Ureter (tissue), 1 donor: Measurements from ENCODE around the gene TUT4. TPM values are rescaled to one million over a fixed set of nuclear protein-coding genes. Genes with fewer than 3 reads are reported as not detected.
A peak's percentile ranks its signal among the peaks of the same experiment; 100 is the strongest.

Experiments used
- DNase-seq: peaks from one replicate; pipeline ENCODE4 v3.0.0-alpha.2; 2020; ENCODE audit warnings: low spot score
- total RNA-seq: library from RNA; stranded (reverse); gene quantifications from one replicate; pipeline ENCODE4 v1.2.4, GENCODE V29; 2023
- donor health status: DM: yes; HTN: yes; CAD: no.

TUT4 gene
- total RNA-seq, 1 donor from 2014 or later, result 69.3 TPM

DNA sequence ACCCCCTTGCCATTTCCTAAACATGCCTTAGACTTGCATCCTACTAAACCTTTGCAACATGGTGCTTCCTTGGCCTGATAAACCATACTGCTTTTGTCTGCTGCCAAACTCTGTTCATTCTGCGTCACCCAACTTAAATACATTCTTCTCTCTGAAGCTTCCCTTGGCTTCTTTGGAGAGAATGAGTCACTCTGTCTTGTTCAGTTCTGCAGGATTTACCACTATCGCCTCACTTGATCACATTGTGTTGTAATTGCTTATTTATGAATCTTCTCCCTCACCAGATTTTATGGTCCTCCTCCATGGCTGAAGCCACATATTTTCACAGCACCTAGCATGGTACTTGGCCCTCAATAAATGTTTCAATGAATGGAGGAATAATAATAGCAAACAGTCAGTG, 21.7 kb upstream of the TUT4 start:
- DNase-seq, result no peak

DNA sequence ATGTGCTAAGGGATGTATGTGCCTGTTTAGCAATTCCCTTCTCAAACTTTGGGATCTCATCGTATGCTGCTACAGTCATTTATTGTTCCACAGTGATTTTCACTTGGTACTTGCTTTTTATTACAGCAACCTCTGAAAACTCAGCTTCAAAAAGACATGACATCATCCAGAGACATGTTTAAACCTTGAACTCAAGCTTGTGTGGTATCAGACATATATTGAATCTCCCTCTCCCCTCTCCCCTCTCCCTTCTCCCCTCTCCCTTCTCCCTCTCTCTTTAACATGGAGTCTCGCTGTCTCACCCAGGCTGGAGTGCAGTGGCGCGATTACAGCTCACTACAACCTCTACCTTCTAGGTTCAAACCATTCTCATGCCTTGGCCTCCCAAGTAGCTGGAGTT, 19.5 kb upstream of the TUT4 start:
- DNase-seq, result no peak

DNA sequence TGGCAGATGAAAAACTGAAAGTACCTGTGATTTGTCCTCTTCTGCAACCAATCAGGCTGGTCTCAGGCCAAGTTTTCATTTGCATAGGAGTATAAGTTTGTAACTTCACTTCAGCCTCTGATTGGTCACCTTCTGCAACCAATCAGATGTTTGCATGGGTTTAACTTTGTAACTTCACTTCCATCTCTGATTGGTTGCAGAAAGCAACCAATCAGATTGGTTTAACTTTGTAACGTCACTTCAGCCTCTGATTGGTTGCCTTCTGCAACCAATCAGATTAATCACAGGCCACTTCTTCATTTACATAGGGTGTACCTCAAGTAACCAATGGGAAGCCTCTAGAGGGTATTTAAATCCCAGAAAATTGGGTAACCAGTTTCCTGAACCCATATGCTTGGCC, 18.9 kb upstream of the TUT4 start:
- DNase-seq, result no peak

DNA sequence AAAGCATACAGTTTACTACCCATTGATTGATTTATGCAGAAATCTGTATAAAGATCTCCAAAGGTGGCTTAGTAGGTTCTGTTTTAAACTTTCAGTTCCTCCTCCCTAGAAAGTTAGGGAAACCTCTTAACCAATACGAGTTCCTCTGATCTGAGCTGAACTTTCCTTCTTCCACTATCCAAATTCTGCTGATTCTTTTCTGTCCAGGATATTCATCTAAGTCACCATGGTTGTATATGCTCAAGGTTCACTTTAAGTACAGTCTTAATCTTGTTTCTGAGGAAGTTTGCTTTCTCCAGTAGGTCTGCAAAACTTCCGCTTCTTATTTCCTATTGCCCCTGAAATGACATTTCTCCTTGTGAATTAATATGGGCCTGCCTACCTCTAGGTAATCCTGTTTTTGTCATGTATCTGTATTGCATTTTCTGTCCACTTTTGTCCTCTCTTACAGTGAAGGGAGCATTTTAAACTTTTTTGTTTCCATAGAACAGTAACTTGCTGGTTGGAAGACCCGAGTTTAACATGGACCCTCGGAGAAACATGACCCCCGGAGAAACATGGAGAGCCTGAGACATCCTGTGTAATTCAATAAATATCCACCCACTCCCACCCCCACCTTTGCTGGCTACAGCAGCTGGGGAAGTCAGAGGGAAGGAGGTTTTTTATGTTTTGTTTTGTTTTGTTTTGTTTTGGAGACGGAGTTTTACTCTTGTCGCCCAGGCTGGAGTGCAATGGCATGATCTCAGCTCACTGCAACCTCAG, 16.7 kb upstream of the TUT4 start:
- DNase-seq, result no peak

DNA sequence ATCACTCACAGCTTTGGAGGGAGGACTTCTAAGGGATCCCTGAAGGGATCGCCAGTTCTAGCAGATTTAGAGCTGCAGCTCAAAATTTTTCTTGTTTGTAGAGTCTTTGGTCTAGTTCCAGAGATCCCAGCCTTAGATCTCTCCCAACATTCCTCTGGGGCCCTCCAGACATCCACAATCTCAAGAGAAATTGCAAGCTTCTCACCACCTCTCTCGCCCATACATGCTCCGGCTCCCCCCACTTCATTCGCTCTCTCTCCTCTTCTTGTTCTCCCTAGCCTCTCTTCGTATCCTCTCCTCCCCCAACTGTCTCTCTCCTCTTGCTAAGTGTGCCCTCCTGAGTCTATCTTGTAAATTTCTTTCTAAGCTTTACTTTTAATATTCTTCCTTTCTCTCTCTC, 15.1 kb upstream of the TUT4 start:
- no peak for DNase-seq

DNA sequence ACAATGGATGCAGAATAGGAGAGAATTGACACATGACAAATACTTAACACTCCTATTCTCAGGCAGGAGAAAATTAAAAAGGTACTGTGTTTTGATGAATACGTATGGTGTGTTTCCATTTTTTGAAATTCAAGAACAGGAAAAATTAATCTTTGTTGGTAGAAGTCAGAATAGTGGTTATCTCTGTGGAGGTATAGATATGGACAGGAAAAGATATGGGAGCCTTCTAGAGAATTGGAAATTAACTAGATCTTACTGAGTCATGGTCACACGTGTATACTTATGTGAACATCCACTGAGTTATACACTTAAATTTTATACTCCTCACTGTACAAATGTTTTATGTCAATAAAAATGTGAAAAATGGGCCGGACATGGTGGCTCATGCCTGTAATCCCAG, 9.9 kb upstream of the TUT4 start:
- DNase-seq, result no peak

DNA sequence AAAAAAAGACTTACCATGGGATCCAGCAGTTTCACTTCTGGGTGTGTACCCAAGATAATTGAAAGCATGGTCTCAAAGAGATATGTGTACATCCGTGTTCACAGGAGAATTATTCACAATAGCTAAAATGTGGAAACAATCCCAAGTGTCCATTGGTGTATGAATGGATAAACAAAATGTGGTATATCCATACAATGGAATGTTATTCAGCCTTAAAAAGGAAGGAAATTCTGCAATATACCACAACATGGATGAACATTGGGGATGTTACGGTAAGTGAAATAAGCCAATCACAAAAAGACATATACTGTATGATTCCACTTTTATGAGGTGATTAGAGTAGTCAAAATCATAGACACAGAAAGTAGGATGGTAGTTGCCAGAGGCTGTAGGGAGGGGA, 7.0 kb upstream of the TUT4 start:
- DNase-seq, result no peak

DNA sequence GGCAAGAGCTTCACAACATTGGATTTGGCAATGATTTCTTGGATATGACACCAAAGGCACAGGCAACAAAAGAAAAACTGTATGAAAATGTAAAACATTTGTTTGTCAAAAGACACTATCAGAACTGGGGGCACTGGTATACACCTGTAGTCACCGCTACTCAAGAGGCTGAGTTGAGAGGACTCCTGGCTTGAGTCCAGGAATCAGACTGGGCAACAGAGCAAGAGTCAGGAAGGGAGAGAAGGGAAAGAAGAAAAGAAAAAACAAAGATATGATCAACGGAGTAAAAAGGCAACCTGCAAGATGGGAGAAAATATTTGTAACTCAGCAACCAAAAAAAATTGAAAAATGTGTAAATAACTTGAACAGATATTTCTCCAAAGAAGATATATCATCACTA, 6.0 kb upstream of the TUT4 start:
- DNase-seq, result no peak

DNA sequence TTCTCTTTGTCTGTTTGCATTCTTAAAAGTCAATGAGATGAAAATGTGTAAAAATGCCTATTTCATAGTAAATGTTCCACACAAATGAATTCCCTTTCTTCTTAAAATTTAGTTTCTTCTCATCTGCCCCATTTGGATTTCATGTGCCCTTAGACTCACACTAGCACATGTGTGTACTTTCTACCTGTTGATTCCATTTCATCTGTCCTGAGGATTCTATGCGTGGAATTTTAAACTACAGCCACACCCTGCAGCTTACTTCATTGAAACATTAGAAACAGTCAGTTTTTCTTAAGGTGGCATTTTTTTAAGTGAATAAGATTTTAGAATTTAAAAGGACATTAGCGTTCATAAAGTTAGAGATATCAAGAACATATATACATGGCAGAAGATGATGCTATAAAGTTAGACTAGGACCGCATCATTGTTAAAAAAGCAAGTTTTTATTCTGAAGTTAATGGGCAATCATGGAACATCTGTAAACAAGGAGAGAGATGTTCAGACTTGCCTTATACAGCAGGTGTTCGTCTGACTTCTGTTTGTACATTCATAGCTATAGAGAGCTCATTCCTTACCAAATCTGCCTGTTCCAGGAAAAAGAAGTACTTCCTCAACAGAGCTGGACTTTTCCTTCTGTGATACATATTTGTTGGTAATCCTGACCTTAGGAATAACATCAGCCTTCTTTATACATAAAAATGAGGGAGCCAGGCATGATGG, 3.9 kb upstream of the TUT4 start:
- DNase-seq, result no peak

DNA sequence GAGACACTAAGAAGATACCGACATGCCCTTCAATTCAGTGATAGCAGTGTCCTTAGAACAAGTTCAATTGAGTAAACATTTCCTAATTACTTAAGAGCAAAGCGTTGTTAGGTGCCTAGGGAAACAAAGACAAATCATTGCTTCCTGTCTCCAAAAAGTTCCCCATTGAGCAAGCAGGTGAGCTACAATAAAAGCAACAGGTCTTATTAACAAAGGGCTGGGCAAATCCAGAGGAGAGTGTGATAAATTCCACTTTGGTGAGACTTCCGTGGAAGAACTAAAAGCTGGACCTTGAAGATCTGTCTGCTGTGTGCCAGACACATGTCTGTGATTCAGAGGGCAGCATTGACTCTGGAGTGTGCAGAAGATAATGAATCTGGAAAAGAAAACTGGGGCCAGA, 1.9 kb upstream of the TUT4 start:
- no peak for DNase-seq

DNA sequence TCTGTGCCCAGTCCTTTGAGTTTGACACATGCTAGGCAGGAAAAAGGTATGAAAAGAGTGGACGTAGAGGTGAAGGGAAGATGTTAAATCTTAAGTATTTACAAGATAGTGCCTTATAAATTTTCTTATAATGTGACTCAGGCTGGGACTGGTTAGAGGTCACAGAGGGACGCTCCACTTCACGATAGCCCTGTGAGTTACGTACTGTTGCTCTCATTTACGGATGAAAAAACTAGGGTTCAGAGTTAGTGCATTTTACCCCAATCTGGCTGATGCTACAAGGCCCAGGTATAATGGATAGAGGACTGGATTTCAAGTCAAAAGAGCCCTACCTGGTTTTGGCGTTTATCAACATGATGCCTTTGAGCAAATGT, 1.4 kb upstream of the TUT4 start:
- no peak for DNase-seq

DNA sequence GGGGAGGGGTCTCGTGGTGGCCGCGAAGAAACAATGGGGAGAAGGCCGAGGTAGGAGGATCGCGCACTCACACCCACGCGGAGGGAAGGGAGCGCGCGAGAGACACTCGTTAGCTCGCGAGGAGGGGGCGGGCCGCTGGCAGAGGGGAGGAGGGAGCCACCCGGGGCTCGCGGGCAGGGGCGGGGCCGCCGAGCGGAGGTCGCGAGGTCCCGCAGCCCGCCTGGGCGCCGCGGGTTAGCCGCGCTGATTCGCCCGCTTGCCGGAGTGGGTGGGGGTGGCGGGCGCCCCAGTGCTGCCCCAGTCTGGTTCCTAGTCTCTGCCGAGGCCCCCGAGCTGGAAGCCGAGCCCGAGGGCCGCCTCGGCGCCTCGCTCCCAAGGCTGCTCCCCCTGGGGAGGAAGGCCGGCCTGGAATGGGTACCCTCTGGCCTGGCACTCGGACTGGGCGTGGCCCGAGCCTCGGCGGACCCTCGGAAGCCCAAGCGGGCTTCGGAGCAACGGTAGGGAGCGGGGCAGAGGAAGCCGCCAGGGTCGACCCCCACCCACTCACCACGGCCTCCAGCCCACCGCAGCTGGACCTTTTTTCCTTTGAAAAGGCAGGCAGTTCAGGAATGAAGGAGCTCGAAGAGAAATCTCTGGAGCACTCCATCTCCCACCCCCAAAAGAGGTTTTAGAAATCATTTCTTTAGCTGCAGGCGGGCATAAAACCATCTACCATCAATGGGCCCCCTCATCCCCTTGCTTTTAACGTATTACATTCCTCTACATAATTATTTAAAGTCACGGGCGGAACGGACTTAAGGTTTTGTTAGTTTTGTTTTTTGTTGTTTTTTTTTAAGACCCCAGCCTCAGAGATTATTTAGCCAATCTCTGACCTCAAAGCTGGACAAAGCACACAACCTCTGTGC, 722 bp upstream of the TUT4 start:
- peak; percentile 85 for DNase-seq

DNA sequence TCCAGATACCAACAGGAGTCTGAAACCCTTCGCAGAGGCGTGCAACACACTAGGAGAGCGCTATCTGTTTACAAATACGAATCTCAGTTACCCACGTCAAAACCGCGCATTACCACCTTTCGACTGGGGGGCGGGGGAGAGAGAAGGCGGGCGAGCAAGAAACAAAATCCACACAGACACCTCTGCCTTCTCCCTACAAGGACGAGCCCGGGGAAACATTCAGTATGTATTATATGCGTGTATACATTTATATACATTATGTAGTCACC, 722 bp downstream of the TUT4 start:
- DNase-seq, result peak; percentile 52

DNA sequence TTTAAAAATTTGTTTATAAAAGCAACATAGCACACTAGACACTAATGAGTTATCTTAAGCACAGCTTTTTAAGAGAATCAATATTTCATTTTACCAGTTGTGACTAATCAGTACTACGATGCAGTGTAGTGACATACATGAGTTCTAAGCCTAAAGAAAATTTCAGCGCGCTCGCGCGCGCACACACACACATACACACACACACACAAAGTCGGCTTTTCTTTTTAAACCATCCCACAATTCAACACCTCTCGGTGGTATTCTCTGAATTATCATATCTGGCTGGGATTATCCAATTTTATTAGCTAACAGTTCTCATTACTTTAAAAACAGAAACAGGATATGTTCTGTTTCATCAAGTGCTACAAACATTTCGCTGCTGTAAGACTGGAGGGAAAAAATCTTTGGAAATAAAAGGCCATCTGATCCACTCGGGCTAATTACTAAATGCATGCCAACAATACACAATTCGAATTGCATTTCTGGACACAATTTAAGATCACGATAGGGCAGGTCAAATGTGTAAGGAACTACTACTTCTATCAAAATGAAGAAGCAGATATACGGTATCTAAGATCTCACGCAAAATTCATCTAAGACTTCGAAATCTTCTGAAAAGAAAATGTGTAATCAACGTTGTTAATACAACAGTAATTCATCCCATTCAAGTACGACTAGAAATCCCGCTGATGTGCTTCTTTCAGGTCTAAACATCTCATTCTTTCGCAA, 1.2 kb downstream of the TUT4 start:
- no peak for DNase-seq

DNA sequence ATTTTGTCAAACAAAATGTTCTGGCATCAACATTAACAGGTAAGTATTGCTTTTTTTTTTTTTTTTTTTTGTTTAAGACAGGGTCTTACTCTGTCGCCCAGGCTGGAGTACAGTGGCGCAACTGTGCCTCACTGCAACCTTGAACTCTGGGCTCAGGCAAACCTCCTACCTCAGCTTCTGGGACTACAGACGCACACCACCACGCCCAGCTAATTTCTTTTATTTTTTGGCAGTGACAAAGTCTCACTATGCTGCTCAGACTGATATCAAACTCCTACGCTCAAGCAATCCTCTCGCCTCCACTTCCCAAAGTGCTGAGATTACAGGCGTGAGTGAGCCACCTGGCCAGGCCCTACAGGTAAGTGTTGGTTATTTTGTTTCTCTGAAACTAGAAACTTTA, 2.4 kb downstream of the TUT4 start:
- no peak for DNase-seq

DNA sequence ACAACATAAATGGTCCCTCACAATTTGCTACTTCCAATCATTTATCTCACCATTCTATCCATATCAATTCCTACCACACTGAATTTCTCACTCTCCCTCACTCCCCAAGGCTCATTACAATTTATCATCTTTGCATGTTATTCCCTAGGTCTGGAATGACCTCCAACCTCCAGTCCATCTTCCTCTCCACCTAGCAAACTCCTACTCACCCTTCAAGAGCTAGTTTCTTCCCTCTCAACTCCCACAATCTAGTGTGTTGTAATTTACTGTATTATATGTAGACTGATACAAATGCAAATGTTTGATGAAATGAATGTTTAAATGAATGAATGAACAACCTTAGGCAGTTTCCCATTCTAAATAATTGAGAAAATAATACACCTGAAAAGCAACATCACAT, 3.6 kb downstream of the TUT4 start:
- DNase-seq, result no peak

DNA sequence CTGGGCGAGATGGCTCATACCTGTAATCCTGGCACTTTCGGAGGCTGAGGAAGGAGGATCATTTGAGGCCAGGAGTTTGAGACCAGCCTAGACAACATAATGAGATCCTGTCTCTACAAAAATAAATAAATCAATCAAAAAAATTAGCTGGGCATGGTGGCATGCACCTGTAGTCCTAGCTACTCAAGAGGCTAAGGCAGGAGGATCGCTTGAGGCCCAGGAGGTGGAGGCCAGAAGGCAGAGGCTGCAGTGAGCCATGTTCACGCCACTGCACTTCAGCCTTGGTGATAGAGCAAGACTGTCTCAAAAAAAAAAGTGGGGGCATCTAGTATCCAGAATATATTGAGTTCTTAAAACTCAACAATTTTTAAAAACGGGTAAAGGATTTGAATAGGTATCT, 6.0 kb downstream of the TUT4 start:
- no peak for DNase-seq

DNA sequence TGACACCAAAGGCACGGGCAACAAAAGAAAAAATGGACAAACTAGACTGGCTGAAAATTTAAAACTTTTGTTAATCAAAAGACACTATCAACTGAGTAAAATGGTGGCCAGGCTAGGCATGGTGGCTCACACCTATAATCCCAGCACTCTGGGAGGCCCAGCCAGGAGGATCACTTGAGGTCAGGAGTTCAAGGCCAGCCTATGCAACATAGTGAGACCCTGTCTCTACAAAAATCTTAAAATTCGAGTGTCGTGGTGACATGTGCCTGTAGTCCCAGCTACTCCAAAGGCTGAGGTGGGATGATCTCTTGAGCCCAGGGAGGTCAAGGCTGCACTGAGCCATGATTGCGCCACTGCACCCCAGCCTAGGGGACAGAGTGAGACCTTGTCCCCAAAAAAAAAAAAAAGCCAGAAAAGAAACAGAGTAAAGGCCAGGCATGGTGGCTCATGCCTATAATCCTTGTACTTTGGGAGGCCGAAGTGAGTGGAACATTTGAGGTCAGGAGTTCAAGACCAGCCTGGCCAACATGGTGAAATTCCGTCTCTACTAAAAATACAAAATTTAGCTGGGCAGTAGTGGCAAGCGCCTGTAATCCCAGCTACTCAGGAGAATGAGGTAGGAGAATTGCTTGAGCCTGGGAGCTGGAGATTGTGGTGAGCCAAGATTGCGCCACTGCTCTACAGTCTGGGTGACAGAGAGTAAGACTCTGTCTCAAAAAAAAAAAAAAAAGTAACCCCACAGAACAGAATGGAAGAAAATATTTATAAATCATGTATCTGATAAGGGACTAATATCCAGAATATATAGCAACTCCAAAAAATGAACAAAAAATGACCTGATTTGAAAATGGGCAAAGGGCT, 8.0 kb downstream of the TUT4 start:
- DNase-seq, result no peak

DNA sequence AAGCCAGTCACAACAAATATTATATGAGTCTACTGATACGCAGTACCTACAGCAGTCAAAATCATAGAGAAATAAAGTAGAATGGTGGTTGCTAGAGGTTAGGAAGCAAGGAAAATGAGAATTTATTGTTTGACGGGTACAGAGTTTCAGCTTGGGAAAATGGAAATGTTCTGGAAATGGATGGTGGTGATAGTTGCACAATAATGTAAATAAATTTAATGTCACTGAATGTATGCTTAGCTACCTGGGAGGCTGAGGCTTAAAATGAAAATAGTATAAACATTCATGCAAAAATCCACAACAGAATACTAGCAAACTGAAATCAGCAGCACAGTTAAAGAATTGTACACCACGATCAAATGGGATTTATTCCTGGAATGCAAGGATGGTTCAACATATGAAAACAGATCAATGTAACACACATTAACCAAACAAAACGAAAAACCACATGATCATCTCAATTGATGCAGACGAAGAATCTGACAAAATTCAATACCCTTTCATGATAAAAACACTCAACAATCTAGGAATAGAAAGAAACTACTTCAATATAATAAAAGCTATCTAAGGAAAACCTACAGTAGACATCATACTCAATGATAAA, 10.7 kb downstream of the TUT4 start:
- DNase-seq, result no peak

DNA sequence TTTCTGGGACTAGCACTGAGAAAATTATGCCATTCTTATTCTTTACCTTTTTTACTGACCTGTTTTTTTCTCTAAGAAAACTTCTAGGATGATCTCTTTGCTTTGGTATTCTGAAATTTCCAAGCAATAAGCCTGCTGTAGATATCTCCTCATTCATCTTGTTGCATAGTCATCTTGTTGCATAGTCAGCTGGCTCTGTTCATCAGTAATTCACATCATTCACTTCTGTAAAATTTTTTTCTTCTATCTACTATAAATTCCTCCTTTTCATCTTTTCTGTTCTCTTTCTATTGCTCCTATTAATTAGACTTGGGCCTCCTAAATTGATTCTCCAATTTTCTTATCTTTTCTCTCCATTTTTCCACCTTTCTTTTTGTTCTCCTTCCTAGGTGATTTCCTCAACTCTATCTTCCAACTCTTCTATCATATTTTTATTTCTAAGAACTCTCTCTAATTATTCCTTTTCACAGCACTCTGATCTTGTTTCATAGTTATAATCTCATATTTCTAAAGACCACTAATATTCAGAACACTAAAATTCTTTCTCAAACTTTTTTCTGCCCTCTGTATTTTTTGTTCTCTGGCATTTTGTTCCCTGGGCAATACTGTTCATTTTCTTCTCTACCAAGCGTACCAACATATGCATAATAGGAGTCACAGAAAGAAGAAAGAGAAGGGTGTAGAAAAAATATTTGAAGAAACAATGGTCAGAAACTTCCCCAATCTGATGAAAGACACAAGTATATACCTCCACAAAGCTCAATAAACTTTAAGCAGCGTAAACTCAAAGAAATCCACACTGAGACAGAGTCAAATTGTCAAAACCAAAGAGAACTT, 17.7 kb downstream of the TUT4 start:
- no peak for DNase-seq
